HEK293 (cell line): Measurements from ENCODE around the gene CANT1.
A peak's percentile ranks its signal among the peaks of the same experiment; 100 is the strongest.

Experiments used
- HIC1 ChIP-seq: fragments of 450-650 bp; formaldehyde crosslinking; IDR thresholded peaks from 2 replicates; pipeline ENCODE4 v1.5.1; 2016; ENCODE audit warnings: missing biosample characterization, missing genetic modification characterization
- PRDM10 ChIP-seq: fragments of 450-650 bp; formaldehyde crosslinking; IDR thresholded peaks from 2 replicates; pipeline ENCODE4 v1.5.1; 2016; ENCODE audit warnings: missing biosample characterization, missing genetic modification characterization
- WT1 ChIP-seq: fragments of 450-650 bp; formaldehyde crosslinking; IDR thresholded peaks from 2 replicates; pipeline ENCODE4 v1.5.1; 2016; ENCODE audit warnings: missing biosample characterization, missing genetic modification characterization
- ZEB2 ChIP-seq: fragments of 450-650 bp; formaldehyde crosslinking; IDR thresholded peaks from 2 replicates; pipeline ENCODE4 v1.5.1; 2016; ENCODE audit warnings: missing biosample characterization, missing genetic modification characterization
- ZNF18 ChIP-seq: fragments of 450-650 bp; formaldehyde crosslinking; IDR thresholded peaks from 2 replicates; pipeline ENCODE4 v1.5.1; 2016; ENCODE audit warnings: missing biosample characterization, missing genetic modification characterization
- ZNF423 ChIP-seq: fragments of 450-650 bp; formaldehyde crosslinking; IDR thresholded peaks from 2 replicates; pipeline ENCODE4 v1.5.1; 2016; ENCODE audit warnings: missing biosample characterization, missing genetic modification characterization
- ZNF501 ChIP-seq: fragments of 450-650 bp; formaldehyde crosslinking; IDR thresholded peaks from 2 replicates; pipeline ENCODE4 v1.5.1; 2016; ENCODE audit warnings: missing biosample characterization, missing genetic modification characterization
- ZNF518A ChIP-seq: fragments of 450-650 bp; formaldehyde crosslinking; conservative IDR thresholded peaks from 2 replicates; pipeline ENCODE4 v1.5.1; 2016; ENCODE audit warnings: low read depth, missing biosample characterization, missing genetic modification characterization
- ZNF600 ChIP-seq: fragments of 450-650 bp; formaldehyde crosslinking; IDR thresholded peaks from 2 replicates; pipeline ENCODE4 v1.5.1; 2016; ENCODE audit warnings: missing biosample characterization, missing genetic modification characterization
- ZNF660 ChIP-seq: fragments of 450-650 bp; IDR thresholded peaks from 2 replicates; pipeline ENCODE4 v1.5.1; 2018; ENCODE audit warnings: missing biosample characterization, mild to moderate bottlenecking, missing genetic modification characterization
- ZNF76 ChIP-seq: fragments of 450-650 bp; formaldehyde crosslinking; IDR thresholded peaks from 2 replicates; pipeline ENCODE4; 2016; ENCODE audit warnings: low read depth, missing biosample characterization, missing genetic modification characterization, borderline replicate concordance
- ZNF785 ChIP-seq: fragments of 450-650 bp; formaldehyde crosslinking; IDR thresholded peaks from 2 replicates; pipeline ENCODE4 v1.5.1; 2016; ENCODE audit warnings: missing biosample characterization, missing genetic modification characterization
- ZNF791 ChIP-seq: fragments of 450-650 bp; formaldehyde crosslinking; IDR thresholded peaks from 2 replicates; pipeline ENCODE4 v1.5.1; 2016; ENCODE audit warnings: missing biosample characterization, missing genetic modification characterization
- ZSCAN30 ChIP-seq: fragments of 450-650 bp; IDR thresholded peaks from 2 replicates; pipeline ENCODE4 v1.5.1; 2018; ENCODE audit warnings: missing biosample characterization, mild to moderate bottlenecking, missing genetic modification characterization, moderate library complexity

The CANT1 gene

GRCh38 chr17:78979780-78980623, 29.6 kb downstream of the CANT1 start, which contains the start of gene LGALS3BP (continued):
- TF ChIP-seq WT1 (tag by site-specific recombination): 0 out of 2 replicates have a peak, but pooled peaks have one; percentile 23
- 0 out of 2 replicates have a peak, but pooled peaks have one; percentile 49 for TF ChIP-seq ZSCAN30 (tag by site-specific recombination)
- TF ChIP-seq ZNF18 (tag by site-specific recombination): peak; percentile 38; the same call in 1 of the 2 replicates
- no peak for TF ChIP-seq ZNF785 (tag by site-specific recombination)
- TF ChIP-seq ZEB2: peak; percentile 54; the same call in 1 of the 2 replicates
- peak; percentile 88 for TF ChIP-seq HIC1 (tag by site-specific recombination)
- TF ChIP-seq ZNF791 (tag by site-specific recombination): no peak
- peak; percentile 43; the same call in 1 of the 2 replicates for TF ChIP-seq ZNF518A (tag by site-specific recombination)
- peak; percentile 61; the same call in 1 of the 2 replicates for TF ChIP-seq ZNF501 (tag by site-specific recombination)
- 0 out of 2 replicates have a peak, but pooled peaks have one; percentile 13 for TF ChIP-seq ZNF423 (tag by site-specific recombination)
- peak; percentile 93 for TF ChIP-seq ZNF600 (tag by site-specific recombination)
- peak; percentile 79 for TF ChIP-seq ZNF76 (tag by site-specific recombination)
- TF ChIP-seq PRDM10: 0 out of 2 replicates have a peak, but pooled peaks have one; percentile 22
- TF ChIP-seq ZNF660 (tag by site-specific recombination): peak; percentile 96
- TF ChIP-seq, all 188 proteins: peak for 20
